Measurements from ENCODE around the gene KRTAP5-9. TPM values are rescaled to one million over a fixed set of nuclear protein-coding genes. Genes with fewer than 3 reads are reported as not detected.

The KRTAP5-9 gene
- total and polyA plus RNA-seq, 2 of the 8 experiments (the other 6 are each of a cell fraction or from before 2014, with no cell fraction given), result 0.11 TPM; not detected in 1

- no peak for TF ChIP-seq JUN (IDR thresholded peaks at IDR 0.05; ENCODE audit: low read depth, low read length)
- TF ChIP-seq RNF2 (IDR thresholded peaks at IDR 0.05; ENCODE audit: borderline replicate concordance, low read depth, low read length, missing control alignments, poor library complexity, severe bottlenecking), result no peak
- TF ChIP-seq SP4 (IDR thresholded peaks at IDR 0.05; ENCODE audit: low read length), result no peak
- no peak for TF ChIP-seq RBBP5 (IDR thresholded peaks at IDR 0.05; ENCODE audit: borderline replicate concordance, low read depth, low read length)
- no peak for TF ChIP-seq RAD21 (IDR thresholded peaks at IDR 0.05 in 1 of 2, conservative IDR thresholded peaks at IDR 0.05 in 1 of 2; ENCODE audit: low read depth in 2 of 2, low read length in 2 of 2)
- TF ChIP-seq GABPA (IDR thresholded peaks at IDR 0.05; ENCODE audit: borderline replicate concordance, insufficient read depth, low read length), result no peak
These were observed 48.7 kb upstream of the KRTAP5-9 start (continued) for GRCh38 chr11:71499546-71499945.

Data from H1 (cell line).